Uterus (tissue), 2 donors: Measurements from ENCODE around the gene EIF1AD.

Experiments
- CTCF ChIP-seq, 4 experiments: fragments of 200-600 bp in 2 of 4; fragments of 450-650 bp in 2 of 4; sonication (generic) in 2 of 4; IDR thresholded peaks; one replicate each; pipeline ENCODE4 v1.5.1; 2016 to 2019; ENCODE audit warnings: antibody characterized with exemption in 4 of 4, mild to moderate bottlenecking in 2 of 4, moderate library complexity in 1 of 4
- POLR2A ChIP-seq, 2 donors: fragments of 450-650 bp; IDR thresholded peaks; one replicate each; pipeline ENCODE4 v1.6.1; 2016; ENCODE audit warnings: antibody characterized with exemption in 2 of 2, mild to moderate bottlenecking in 1 of 2, moderate library complexity in 1 of 2

- TF ChIP-seq CTCF (IDR thresholded peaks at IDR 0.05) (no peak), POLR2A (IDR thresholded peaks at IDR 0.05) (no peak)
These were observed 18.3 kb upstream of the EIF1AD start for GRCh38 chr11:66020212-66020611.
